ENCODE results near the gene MAB21L3.

Gene MAB21L3

DNA sequence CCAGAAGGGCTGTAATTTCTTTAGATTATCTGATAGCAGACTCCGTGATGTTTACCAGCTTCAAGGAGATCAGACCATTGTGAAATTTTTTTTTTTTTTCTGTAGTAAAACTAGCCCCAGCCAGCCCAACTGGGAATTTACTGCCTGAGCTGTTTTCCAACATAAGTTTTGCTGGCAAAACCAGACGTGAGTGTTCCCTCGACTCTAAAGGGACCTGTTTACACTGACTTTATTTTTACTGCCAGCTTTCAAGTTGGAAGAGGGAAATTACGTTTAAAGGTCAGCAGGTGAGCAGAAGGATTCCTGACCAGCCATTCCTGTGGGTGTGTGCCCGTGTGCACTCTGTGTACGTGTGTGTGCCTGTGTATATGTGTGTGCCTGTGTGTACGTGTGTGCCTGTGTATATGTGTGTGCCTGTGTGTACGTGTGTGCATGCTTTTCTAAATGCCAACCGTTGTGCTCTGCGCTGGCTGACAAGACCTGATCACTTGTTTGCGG, 374 bp downstream of the MAB21L3 start:
- no peak for DNase-seq (ENCODE audit: low read depth)

DNA sequence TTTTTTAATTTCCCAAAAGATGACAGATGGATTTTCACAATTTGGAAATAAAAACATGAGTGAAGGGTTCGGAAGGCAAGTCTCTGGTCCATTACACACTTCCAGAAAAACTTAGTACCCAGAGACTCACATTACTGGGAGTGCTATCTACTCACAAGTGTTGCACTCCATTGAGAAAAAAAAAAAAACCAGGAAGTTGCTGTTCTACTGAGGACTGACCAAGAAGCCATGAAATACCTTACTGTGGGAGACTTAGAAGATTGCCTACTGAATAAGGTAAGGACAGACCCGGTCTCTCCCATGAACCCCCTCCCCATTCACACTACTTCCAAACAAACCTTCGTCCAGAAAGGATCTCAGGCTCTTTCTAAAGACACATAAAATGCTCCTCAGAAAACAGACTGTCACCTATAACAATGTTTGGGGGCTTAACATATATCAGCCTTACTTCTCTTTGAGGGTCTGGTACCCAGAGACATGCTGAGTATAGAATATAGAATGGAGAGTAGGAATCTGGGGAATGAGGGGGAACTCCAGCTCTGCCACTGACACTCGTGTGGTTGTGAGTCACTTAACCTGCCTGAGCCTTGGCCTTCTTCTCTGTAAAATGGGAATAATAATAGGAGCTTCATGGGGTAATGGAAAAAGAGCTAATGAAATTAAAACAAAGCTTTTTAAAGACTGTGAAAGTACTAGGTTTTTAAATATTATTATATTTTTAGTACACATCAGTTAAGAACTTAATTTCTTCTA, 1.4 kb downstream of the MAB21L3 start:
- DNase-seq (ENCODE audit: low read depth), result no peak

DNA sequence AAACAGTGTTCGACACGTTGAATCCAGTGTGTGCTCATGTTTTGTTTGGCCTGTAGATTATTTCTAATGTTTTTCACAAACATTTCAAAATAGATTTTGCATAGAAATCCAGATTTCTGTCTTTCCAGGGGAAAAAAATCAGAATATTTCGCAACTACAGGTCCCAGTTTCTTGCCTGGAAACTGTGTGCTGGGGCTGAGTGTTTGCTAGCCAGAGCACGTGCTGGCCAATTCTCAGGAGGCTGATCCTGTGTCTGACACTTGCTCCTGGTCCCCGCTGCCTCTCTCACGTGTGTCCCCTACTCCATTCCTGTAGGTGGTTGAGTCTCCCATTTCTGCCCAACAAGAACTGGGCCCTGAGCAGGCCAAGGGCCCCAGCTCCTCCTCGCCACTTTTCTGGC, 2.4 kb downstream of the MAB21L3 start:
- no peak for DNase-seq (ENCODE audit: low read depth)

DNA sequence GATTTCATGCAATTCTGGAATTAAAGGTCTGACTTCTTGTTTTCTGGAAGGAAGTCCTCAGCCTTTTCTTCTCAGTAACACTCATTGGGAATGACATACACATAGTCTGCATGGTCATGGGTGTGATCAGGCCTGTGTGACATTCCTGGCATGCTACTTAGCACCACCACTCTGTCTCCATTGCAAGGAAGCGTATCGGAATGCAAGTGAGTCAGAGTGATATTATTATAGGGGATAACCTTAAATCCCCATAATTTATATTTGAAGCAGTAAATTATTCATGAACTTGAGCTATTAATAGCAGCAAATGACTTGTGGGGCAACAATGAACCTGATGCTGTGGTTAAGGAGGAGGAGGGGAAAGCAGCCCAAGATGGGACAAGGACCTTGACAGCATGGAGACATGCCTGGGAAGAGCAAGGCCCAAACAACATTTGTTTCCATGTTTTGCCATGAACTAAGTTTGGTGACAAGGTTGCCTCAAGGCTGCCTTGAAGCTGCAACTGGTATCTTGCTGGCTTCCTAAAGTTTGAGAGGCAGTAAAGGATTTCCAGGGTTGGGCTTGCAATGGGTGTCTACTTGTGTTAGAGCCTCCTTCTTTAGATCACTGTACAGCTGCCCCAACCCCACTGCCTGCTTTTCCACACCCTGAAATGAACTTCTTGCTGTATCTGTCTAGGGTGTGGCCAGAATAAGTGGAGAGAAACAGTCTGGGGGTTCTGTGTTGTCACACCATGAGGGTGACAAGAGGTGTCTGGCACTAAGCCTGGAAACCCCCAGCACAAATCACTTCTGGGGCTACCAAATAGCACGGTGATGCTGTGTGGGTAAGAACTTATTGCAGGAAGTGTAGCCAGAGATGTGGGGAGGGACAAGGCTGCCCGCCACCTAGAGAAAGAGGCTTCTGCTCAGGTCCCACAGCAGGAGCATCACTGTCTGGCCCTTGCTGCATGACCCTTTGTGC, 4.6 kb downstream of the MAB21L3 start:
- no peak for DNase-seq (ENCODE audit: low read depth)

DNA sequence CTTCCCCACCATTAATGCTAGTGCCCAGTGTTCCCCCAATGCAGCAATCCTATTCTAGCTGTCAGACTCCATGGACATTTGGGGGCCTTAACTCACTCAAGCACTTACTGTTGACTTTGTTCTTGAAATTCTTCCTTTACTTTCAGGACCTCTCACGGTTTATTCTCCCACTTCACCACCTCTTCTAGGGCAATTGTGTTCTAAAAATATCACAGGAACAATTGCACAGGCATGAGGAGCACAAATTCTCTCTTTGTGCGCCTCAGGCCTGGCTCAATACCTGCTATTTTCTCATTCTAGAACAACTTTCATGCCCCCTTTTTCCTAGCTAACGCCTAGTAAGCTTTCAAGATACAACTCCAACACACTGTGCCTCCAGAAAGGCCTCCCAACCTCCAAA, 7.3 kb downstream of the MAB21L3 start:
- DNase-seq (ENCODE audit: low read depth), result no peak

DNA sequence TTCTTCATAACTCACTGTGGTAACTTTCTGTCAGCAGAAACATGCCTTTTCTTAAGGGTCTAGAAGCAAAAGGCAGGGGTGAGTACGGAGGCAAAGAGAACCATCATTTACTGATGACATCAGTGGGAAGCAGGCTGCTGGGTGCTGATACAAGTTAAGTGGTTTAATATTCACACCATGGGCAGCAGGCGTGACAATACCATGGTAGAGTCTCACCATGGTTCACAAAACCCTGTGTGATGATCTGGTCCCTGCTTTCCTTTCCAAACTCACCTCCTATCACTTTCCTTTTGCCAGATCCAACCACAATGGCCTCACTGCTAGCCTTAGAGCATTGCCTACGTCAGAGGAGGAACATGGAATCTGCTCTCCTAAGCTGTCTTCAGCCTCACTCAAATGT, 8.7 kb downstream of the MAB21L3 start:
- no peak for DNase-seq (ENCODE audit: low read depth)

DNA sequence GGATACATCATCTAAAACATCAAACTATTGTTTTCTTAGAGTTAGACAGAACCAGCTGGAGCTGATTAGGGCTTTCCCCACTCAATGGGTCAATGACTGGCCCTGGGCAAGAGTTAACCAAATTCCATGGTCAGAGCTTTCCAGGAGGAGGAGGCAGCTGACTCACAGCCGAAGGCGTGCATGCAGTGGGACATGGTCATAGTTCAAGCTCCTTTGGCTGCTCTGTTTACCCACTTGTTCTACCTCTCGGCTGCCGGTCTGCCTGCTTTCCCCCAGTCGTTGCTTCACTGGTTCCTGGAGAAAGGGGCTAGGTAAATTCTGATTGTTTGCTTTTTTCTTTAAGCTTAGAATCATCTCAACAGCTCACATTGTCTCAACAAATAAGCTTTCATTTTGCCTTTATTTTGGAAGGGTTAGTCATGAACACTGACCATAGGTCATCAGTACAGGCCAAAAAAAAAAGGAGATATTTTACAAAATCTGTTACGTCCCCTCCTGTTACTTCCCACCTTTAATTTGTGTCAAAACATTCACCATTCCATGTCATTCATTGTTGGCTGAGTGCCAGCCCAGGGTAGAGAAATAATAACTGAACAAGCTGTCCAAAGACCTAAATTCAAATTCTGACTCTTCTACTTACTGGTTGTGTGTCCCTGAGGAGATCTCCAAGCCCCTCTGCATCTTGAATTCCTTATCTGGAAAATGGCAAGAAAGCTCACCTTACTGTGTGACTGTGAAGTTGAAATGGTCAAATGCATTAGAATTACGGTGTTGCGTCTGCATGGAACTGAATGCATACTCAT, 12.0 kb downstream of the MAB21L3 start:
- no peak for DNase-seq (ENCODE audit: low read depth)

DNA sequence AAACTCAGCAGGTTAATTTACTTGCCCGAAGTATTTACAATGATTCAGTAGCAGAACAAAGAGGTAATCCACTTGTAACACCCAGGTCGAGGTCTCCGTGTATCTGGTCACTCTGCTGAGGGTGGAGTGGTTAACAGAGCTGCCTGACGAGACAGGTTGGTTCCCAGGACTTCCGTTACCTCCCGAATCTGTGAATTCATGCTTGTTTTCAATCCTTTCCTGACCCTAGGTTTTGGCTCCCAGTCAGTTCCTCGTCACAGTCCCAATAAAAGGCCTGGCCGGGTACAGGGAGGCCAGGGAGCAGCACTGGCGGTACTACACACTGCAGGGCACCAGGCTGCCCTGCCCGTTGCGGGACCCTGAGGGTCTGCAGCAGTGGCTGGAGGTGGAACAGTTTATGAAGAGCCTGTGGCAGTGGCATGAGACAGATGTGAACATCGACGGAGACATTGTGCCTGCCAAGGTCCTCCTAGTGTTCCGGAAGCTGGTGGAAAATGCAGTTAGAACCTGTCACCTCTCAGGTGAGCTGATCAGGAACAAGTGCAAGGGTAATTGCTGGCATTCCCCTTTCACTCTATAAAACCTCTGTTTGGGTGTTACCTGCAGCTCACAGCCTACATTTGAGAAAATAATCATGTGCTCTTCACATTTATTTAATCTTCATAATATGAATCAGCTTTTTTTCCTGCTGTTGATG, 12.8 kb downstream of the MAB21L3 start:
- DNase-seq (ENCODE audit: low read depth), result no peak

DNA sequence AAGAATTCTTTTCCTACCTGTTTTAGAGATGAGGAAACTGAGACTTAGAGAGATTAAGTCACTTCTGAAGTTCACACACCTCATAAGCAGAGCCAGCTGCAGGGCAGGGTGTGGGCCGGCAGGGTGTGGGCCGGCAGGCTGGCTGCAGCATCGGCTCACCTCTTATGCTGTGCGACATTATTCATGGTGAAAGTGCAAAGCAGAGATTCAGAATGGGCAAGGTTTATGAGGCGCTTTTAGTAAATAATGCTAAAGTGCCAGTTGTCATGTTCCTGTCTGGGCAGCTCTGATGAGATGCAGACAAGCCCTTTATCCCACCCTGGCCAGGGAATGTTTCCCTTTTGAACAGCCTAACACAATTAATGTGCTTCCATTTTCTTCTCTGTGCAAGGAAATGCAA, 14.6 kb downstream of the MAB21L3 start:
- DNase-seq (ENCODE audit: low read depth), result no peak

DNA sequence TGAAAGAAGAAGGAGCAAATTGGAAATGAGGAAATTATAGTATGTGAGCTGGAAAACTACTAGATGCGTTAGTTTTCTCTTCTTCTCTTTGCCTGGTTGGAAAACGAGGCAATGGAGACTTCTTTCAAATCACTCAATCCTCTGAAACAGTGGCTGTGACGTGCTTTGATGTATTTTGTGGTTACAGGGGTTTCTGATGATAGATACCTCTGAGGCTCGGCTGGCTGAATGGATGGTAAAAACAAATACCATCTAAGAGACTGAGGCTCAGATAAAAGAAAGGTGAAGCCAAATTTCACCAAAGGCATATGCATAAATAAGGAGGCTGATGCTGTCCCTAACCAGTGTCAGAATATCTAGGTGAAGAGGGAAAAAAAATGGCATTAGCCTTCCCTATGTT, 15.1 kb downstream of the MAB21L3 start:
- no peak for DNase-seq (ENCODE audit: low read depth)

DNA sequence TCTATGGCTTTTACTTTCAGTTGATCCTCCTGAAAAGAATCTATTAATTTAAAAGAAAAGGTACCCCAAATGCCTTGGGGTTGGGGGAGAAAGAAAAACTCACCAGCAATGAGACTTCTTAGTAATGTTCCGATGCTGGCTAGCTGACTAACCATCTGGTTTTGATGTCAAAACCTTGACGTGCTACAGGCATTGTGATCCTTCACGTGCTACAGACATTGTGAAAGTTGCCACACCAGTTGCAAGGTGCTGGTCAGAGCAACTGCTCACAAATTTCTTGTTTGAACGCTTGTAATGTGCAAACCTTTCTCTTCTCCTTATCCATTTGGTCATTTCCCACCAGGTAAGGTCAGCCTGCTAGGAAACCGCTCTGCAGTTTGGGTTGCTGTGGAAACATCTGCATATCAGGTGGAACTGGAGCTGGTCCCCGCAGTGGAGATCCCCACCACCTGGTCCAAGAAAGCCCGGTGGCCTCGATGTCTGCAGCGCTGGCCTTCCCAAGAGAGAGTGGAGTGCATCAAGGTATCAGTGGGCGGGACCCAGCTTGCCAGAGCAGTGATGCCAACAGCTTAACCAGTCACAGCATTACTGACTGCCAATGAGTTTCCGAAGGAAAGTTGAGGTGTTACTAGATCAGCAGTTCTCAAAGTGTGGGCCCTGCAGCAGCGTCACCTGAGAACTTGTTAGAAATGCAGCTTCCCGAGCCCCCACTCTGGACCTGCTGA, 16.1 kb downstream of the MAB21L3 start:
- no peak for DNase-seq (ENCODE audit: low read depth)

DNA sequence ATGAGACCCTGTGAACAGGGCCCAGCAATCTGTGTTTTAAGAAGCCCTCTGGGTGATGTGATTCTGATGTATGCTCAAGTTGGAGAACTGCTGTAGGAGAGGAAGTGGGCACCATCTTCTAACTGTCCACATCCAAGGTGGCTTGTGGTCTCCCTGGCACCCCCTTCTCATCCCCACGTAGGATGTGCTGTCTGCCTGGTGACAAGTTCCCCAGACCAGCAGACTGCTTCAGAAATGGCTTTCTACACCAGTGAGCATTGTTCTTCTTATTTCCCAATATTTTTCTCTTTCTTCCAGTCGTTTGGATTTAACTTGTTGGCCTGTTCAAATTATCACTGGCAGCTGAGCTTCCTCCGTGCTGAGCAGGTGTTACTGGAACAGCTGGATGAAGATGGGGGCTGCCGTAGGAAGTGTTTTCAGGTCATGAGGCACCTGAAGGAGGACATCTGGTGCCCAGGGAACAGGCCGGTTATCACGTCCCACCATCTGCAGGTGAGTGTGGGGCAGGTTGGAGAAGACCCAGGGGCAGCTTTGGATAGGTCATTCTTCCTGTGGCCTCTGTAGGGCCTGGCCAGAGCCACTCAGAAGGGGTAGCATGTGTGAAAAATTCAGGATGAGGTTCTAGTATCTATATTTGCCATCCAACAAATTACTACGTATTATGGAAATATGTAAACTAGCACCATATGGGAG, 16.8 kb downstream of the MAB21L3 start:
- no peak for DNase-seq (ENCODE audit: low read depth)

DNA sequence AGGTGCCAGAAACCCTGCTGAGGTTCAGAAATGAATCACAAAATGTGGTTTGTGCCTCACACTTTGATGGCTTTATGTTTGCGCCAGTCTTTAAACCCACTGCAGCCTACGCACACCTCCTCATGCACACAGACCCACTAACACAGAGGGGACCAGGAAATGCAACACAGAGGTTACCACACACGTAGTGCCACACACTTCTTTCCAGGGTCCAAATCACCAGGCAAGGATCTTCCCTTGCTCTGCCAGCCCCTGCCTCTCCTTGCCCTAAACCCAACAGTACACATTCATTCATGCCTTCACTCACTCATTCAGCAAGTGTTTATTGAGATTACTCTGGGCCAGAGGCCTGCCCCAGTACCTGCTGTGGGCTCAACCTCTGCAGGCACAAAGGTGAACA, 17.5 kb downstream of the MAB21L3 start:
- peak; percentile 46 for DNase-seq (ENCODE audit: low read depth)

DNA sequence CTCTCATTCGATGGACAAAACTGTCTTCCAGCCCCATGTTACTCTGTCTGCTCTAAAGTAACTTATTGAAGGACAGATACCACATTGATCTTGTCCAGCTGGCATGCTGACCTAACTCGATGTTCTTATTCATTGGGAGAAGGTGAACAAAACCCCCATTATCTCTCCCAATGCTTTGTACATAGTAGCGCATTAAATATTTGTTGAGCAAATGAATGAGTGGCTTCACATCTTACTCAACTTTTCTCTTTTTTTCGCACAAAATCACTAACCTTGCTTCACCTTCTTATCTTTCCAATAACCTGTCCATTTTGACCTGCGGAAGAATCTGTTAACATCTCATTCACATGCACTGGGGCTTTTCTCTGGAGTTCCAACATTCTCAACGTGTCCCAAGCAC, 18.3 kb downstream of the MAB21L3 start:
- no peak for DNase-seq (ENCODE audit: low read depth)

DNA sequence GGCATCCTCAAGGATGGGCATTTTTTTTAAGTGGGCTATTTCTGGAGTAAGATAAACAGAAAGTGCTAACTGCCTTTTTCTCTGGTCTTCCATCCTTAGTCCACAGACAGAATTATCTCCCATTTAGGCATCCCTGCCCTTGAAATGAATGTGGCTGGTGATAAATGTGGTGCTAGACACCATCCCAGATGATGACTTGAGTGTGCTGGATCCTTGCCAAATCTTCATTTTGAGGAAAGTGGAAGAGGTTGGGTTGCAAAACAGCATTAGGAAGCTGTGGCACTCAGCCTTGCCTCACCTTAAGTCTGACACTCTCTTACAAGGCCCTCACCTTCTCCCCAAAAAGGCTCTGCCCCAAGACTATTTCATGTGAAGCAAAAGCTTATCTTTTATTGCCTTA, 19.2 kb downstream of the MAB21L3 start:
- DNase-seq (ENCODE audit: low read depth), result no peak

DNA sequence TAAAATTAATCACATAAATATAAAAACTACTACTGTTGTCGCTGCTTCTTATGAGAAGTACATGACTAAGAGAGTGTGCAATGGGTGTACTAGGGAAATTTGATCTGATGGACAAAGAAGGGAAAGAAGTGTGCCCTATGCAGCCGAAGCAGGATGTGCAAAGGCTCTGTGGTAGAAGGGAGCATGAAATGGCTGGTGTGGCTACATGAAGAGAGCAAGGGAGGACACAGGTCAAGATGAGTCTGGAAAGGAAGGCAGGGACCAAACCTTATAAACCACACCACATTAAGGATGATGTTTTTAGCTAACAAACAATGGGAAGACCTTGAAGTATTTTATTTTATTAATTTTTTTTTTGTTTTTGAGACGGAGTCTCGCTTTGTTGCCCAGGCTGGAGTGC, 20.0 kb downstream of the MAB21L3 start:
- DNase-seq (ENCODE audit: low read depth), result no peak

DNA sequence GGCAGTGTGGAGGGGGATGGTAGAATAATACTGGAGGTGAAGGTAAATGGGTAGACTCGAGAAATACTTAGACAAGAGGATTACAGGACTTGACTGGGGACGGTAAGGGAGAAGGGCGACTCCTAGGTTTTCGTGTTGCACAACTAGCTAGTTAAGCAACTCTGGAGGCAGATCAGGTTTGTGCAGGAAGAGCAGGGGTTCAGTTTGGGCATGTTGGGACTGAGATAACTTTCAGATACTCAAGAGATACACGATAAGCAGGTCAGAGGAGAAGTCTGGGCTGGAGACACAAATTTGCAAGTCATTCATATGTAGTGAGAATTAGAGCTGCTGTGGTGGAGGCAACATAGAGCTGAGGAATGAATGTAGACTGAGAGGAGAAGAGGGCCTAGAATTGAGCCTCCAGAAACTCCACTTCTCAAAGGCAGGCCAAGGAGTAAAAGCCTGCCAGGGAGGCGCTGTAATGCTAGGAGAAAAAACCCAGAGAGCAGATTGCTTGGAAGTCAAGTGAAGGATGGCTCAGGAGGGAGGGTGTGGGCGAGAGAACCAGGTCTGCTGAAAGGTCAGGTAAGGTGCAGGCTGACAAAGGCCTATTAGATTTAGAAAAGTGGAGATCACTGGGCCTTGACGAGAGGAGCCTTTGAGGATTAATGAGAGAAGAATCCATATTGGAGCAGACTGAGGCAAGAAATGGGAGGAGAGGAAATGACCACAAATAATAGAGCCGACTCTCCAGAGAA, 20.8 kb downstream of the MAB21L3 start:
- DNase-seq (ENCODE audit: low read depth), result no peak

DNA sequence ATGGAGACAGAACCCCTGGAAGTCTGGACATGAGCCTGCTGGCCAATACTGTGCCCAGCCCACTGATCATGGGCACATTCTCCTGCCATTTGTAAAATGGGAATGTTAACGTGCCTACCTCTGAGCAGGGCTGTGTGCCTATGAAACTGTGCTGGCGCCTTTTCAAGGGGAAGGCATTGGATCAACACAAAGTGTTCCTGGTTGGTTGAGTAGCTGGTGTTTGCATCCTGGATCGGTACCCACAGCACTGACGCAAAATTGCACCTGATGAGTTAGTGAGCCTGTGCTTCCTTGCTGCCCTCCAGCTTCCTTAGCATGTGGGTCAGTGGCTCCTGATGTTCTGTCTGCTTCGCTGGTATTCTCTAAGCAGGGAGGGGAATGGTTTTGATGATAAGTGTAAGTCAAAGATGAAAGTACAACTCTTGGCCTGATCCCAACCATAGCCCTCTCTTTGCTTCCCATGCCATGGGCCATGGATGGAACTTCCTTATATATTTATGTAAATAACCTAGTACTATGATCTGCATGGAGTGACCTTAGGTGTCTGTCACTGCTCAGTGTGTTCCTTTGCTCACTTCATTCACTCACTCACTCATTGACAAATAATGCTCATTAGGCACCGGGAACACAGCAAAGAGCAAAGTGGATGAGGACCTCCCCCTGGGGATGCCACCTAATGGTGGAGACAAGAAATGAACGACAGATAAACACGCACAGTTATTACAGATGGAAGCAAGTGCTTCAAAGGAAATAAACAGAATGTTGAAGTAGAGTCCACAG, 22.7 kb downstream of the MAB21L3 start:
- DNase-seq (ENCODE audit: low read depth), result no peak

DNA sequence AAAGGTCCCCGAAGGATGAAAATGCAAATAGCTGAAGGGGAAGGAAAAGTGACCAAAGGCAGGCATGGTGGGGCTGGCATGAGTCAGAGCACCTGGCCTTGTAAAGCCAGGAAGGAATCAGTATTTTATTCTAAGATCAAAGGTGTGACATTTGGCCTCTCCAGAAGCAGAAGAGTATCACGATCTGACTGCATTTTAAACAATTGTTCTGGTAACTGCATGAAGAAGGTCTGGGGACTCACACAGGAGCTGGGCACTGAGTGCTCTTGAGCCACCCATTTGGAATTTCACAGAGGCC, 23.2 kb downstream of the MAB21L3 start:
- no peak for DNase-seq (ENCODE audit: low read depth)
